ENCODE results near the gene NOL3.
A peak's percentile ranks its signal among the peaks of the same experiment; 100 is the strongest.

Gene NOL3

DNA sequence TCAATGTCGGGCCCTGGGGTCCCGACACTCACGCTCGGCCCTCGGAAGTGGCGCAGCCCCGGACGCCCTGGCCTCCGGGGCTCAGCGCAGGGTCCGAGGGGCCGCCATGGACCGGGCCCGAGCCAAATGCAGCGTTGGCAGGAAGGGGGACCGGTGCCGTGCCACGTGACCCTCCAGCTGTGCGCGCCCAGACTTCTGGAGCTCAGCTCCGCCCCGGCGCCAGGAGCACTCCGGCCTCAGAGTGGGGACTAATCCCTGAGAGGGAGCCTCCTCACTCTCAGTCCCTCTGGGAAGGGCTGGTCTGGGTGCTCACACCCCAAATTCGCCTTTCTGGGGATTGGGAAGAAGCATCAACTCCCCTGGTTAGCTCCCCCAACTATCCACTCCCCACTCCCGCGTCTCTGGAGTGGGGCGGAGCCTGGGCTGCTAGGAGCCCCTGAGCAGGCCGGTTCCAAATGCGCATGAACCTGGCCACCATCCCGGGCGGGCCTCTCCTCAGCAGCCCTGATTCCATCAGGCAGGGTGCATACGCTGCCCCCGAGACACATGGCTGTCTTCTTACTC, 19.4 kb upstream of the NOL3 start, which contains the start of gene B3GNT9:
B3GNT9 (minus strand) TSS at position 166 of the 564 bp plus-strand sequence. CDS start 513 bp downstream, outside the sequence.
- no peaks in the 10 kb centered on the region for H3K36me3 ChIP-seq (ENCODE audit: insufficient read depth, low read length)
- TF ChIP-seq POLR2AphosphoS5 (IDR thresholded peaks at IDR 0.05; ENCODE audit: borderline replicate concordance, low read depth, low read length) (peak; percentile 56), EZH2 (IDR thresholded peaks at IDR 0.05) (no peak)
- DNase-seq (ENCODE audit: low read depth, low spot score) = no peak
- peak within 1 kb of the TSS; percentile 79 for H3K4me3 ChIP-seq
- H3K9me3 ChIP-seq (ENCODE audit: low read depth, low read length) = no peaks in the 10 kb centered on the region
- H3K9ac ChIP-seq (ENCODE audit: insufficient read length) = peak within 1 kb of the TSS; percentile 24
- H3K27ac ChIP-seq = peak within 1 kb of the TSS; percentile 1; the same call in 1 of the 2 replicates

DNA sequence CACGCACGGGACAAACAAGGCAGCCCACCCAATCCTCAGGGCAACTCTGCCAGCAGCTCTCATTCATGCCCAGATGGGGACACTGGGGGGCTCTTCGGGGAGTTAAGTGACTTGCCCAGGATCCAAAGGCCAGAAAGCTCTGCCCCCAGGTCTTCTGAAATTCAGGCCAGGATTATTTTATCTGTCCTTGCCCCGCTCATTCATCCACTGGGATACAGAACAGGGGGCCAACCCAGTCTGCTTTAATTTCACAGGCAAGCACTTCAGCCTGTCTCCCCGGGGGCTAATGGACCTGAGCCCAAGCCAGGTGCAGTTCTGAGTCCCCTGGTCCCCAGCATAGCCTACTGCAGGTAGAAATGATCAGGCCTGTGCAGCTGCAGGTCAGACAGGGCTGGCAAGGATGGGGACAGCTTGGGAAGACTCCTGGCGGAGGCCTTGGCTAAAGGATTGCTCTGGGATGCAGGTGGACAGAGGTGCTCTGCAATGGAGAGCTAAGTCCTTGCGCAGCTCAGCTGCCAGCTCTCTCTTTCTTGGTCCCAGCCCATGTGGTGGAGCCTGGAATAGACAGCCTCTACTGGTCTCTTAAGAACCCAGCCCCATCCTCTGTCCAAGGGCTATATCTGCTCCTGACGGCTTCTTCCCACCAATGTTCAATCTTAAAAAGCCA, 18.8 kb upstream of the NOL3 start:
- H3K9me3 ChIP-seq (ENCODE audit: low read depth, low read length) = no peaks in the 10 kb centered on the region
- no peak for DNase-seq (ENCODE audit: low read depth, low spot score)
- H3K9ac ChIP-seq (ENCODE audit: insufficient read length) = no peak overlapping the region
- H3K4me3 ChIP-seq = peak overlapping the region; percentile 79
- no peak for TF ChIP-seq POLR2AphosphoS5 (IDR thresholded peaks at IDR 0.05; ENCODE audit: borderline replicate concordance, low read depth, low read length)
- no peak for TF ChIP-seq EZH2 (IDR thresholded peaks at IDR 0.05)
- TF ChIP-seq FOXP2 (optimal IDR thresholded peaks at IDR 0.05; ENCODE audit: control extremely low read depth, extremely low read length, insufficient read depth) = no peak
- H3K27ac ChIP-seq = no peak overlapping the region
- H3K36me3 ChIP-seq (ENCODE audit: insufficient read depth, low read length) = no peaks in the 10 kb centered on the region

DNA sequence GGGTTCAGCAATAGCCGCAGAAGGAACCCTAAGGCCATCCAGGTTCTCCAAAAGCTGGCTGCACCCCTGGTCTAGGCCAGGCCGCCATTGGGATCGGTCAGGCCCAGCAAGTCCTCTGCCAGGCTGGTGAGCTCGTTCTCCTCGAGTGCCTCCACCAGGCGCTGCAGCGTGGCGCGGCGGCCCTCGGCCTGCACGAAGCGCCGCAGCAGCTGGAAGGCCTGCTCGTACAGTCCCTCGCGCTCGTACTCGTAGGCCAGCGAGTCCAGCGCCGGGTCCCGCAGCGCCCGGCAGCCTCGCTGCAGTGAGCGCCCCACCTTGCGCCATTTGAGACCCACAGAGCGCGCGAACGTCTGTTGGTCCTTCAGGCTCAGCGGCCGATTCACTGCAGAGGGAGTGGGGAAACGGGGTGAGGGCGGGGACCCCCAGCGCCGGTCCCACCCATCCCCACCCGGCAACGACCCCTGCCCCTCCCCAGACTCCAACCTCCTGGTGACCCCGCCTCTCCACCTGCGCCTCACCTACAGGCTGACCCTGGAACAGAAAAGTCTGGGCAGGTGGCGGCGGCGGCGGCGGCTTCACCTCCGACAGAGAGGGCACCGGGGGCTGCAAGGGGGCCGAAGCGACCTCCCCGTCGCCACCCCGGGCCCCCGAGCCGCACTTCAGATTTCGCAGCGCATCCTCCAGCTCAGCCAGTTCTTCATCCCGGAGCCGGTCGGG, 15.6 kb upstream of the NOL3 start:
- Histone ChIP-seq H3K4me3 (peak overlapping the region; percentile 33; the same call in 1 of the 2 replicates), H3K36me3 (ENCODE audit: insufficient read depth, low read length) (no peaks in the 10 kb centered on the region), H3K27ac (no peak overlapping the region), H3K9ac (ENCODE audit: insufficient read length) (no peak overlapping the region), H3K9me3 (ENCODE audit: low read depth, low read length) (no peaks in the 10 kb centered on the region)
- DNase-seq (ENCODE audit: low read depth, low spot score) = no peak
- no peak for TF ChIP-seq EZH2 (IDR thresholded peaks at IDR 0.05)
- TF ChIP-seq FOXP2 (optimal IDR thresholded peaks at IDR 0.05; ENCODE audit: control extremely low read depth, extremely low read length, insufficient read depth) = no peak
- no peak for TF ChIP-seq POLR2AphosphoS5 (IDR thresholded peaks at IDR 0.05; ENCODE audit: borderline replicate concordance, low read depth, low read length)

DNA sequence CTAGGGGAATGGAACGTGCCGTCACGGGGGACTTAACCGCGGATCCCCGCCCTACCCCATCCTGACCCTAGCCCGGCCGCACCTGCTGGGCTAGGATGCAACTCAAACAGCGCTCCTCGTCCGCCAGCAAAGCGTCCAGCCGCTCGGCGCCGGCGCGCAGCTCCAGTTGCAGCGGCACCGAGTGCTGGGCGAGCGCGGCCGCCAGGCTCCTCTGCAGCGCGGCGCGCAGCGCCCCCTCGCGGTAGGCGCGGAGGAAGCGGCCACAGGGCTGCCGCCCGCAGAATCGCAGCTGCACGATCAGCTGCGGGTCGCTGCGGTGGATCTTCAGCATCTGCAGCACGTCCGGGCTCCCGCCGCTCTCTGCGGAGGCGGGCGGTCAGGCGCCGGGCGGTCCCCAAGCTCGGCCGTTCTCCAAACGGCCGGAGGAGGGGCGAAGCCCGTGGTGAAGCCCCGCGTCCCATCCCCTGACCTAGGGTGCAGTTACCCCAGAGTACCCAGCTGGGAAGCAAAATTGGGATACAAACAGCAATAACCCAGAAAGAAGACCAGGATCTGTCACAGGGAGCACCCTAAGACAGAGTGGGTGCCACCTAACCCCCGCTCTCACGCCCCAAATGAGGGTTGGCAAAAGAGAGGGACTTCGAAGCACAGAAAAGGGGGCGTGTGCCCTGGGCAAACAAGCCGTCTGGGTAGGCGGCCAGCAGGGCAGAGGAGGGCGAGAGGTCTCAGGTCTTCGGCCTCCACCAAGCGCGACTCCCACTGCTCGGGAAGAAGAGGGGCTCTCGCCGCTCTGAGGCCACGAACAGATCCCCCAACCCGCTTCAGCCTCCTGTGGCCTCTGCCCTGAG, 14.8 kb upstream of the NOL3 start:
- Histone ChIP-seq H3K9ac (ENCODE audit: insufficient read length) (no peak overlapping the region), H3K36me3 (ENCODE audit: insufficient read depth, low read length) (no peaks in the 10 kb centered on the region), H3K9me3 (ENCODE audit: low read depth, low read length) (no peaks in the 10 kb centered on the region), H3K27ac (no peak overlapping the region), H3K4me3 (peak overlapping the region; percentile 33; the same call in 1 of the 2 replicates)
- TF ChIP-seq FOXP2 (optimal IDR thresholded peaks at IDR 0.05; ENCODE audit: control extremely low read depth, extremely low read length, insufficient read depth) = no peak
- no peak for TF ChIP-seq POLR2AphosphoS5 (IDR thresholded peaks at IDR 0.05; ENCODE audit: borderline replicate concordance, low read depth, low read length)
- no peak for TF ChIP-seq EZH2 (IDR thresholded peaks at IDR 0.05)
- DNase-seq (ENCODE audit: low read depth, low spot score) = no peak

DNA sequence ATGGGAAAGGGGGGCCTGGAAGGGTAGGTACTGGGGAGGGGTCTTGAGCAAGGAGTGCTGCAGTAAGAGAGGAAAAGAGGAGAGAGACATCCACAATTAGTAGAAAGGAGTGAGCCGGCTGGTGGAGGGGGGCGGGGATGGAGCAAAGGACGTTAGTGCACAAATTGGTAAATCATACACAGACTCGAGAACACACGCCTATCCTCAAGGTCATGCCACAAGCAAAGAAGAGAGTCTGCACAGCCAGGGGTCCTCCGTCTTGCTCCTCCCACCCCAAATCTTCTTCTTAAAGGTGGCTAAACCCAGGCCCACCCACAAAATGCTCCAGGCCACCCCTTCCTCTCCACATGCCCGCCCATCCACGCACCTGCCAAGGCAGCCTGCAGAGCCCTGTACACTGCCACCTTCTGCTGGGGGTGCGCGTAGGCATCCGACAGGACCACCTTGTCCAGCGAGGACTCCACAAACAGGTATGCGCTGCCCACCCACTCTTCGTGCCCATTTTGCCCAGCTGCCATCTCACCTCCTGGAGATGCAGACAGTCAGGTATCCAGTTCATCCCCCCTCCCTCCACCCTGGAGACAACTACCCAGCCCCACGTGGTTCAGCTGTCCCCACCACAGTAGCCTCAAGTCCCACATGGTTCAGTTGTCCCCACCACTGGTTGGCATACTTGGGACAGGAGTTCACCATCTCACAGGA, 14.0 kb upstream of the NOL3 start:
- no peak for TF ChIP-seq FOXP2 (optimal IDR thresholded peaks at IDR 0.05; ENCODE audit: control extremely low read depth, extremely low read length, insufficient read depth)
- TF ChIP-seq EZH2 (IDR thresholded peaks at IDR 0.05) = no peak
- TF ChIP-seq POLR2AphosphoS5 (IDR thresholded peaks at IDR 0.05; ENCODE audit: borderline replicate concordance, low read depth, low read length) = no peak
- no peak overlapping the region for H3K9ac ChIP-seq (ENCODE audit: insufficient read length)
- no peak overlapping the region for H3K4me3 ChIP-seq
- DNase-seq (ENCODE audit: low read depth, low spot score) = no peak
- no peaks in the 10 kb centered on the region for H3K9me3 ChIP-seq (ENCODE audit: low read depth, low read length)
- H3K36me3 ChIP-seq (ENCODE audit: insufficient read depth, low read length) = no peaks in the 10 kb centered on the region
- H3K27ac ChIP-seq = no peak overlapping the region

DNA sequence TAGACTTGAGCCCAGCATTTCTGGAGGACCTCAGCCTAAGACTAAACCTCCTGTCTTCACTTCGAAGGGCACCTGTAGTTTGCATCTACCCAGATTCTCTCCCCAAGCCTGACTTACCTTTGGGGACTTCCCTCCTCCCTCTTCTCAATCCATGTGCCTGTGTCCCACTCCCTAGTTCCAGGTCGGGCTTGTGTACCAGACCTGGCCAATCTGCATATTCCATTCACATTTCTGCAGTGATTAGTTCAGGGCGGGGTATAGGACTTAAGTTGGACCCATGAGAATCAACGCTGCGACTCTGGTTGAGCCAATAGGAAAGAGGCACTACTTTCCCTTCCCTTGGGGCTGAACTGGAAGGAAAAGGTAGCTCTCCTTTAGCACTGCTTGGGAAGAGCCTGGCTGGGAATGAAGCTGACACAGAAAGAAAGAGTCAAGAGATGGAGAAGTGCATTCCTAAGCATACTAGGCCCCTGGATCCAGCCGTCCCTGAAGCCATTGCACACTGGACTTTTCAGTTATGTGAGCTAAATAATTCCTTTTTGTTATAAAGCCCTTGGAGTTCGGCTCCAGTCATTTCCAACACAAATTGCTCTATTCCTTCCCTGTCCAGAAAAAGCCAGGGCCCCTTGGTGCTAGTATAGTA, 13.1 kb upstream of the NOL3 start:
- TF ChIP-seq POLR2AphosphoS5 (IDR thresholded peaks at IDR 0.05; ENCODE audit: borderline replicate concordance, low read depth, low read length) (no peak), FOXP2 (optimal IDR thresholded peaks at IDR 0.05; ENCODE audit: control extremely low read depth, extremely low read length, insufficient read depth) (no peak), EZH2 (IDR thresholded peaks at IDR 0.05) (no peak)
- H3K9me3 ChIP-seq (ENCODE audit: low read depth, low read length) = no peaks in the 10 kb centered on the region
- DNase-seq (ENCODE audit: low read depth, low spot score) = no peak
- H3K36me3 ChIP-seq (ENCODE audit: insufficient read depth, low read length) = no peaks in the 10 kb centered on the region
- H3K4me3 ChIP-seq = no peak overlapping the region
- H3K9ac ChIP-seq (ENCODE audit: insufficient read length) = no peak overlapping the region
- H3K27ac ChIP-seq = no peak overlapping the region

DNA sequence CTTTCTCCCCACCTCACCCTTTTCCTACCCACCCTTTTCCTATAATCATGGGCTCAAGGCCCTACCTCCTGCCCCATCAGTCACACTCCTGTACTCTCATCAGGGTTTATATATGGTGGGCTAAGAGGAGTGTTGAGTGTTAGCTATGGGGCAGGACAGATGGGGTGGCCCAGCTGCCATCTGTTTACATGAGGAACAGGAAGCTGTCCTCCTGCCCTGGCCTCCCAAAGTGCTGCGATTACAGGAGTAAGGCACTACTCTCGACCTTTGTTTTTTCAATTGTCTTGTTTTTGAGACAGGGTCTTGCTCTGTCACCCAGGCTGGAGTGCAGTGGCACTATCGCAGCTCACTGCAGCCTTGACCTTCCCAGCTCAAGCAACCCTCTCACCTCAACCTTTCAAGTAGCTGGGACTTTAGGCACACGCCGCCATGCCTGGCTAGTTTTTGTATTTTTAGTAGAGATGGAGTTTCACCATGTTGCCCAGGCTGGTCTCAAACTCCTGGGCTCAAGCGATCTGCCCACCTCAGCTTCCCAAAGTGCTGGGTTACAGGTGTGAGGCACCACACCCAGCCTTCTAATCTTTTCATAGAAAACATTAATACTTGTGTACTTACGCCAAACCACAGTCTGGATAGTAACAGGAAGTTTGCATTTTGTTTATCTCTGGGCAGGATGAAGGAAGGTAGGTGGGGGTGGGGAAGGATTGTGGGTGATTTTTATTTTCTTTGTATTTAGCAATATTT, 12.3 kb upstream of the NOL3 start:
- no peak for TF ChIP-seq POLR2AphosphoS5 (IDR thresholded peaks at IDR 0.05; ENCODE audit: borderline replicate concordance, low read depth, low read length)
- no peak for TF ChIP-seq EZH2 (IDR thresholded peaks at IDR 0.05)
- TF ChIP-seq FOXP2 (optimal IDR thresholded peaks at IDR 0.05; ENCODE audit: control extremely low read depth, extremely low read length, insufficient read depth) = no peak
- no peak overlapping the region for H3K4me3 ChIP-seq

More for the DNA sequence above, 12.3 kb upstream of the NOL3 start:
- DNase-seq (ENCODE audit: low read depth, low spot score) = no peak
- Histone ChIP-seq H3K9ac (ENCODE audit: insufficient read length) (no peak overlapping the region), H3K27ac (no peak overlapping the region), H3K36me3 (ENCODE audit: insufficient read depth, low read length) (no peaks in the 10 kb centered on the region), H3K9me3 (ENCODE audit: low read depth, low read length) (no peaks in the 10 kb centered on the region)
